K562 (cell line): ENCODE data around the gene IL17RC. TPM values are rescaled to one million over a fixed set of nuclear protein-coding genes. Genes with fewer than 3 reads are reported as not detected.

Experiments used
- BRD9 ChIP-seq: fragments of 450-650 bp; IDR thresholded peaks from 2 replicates; pipeline ENCODE4 v1.6.1; 2018; ENCODE audit warnings: low read depth; ENCODE audit not compliant: partially characterized antibody
- ELK3 ChIP-seq: fragments of 450-650 bp; formaldehyde crosslinking; IDR thresholded peaks from 2 replicates; pipeline ENCODE4 v1.4.0; 2020; ENCODE audit warnings: mild to moderate bottlenecking
- ETS1 ChIP-seq: conservative IDR thresholded peaks from 2 replicates; pipeline ENCODE4 v1.6.1; 2011; ENCODE audit warnings: low read depth, mild to moderate bottlenecking, low read length; ENCODE audit not compliant: control insufficient read depth
- FOXK1 ChIP-seq: sonication (generic); formaldehyde crosslinking; IDR thresholded peaks from 2 replicates; pipeline ENCODE4 v1.8.0; 2022; ENCODE audit warnings: missing genetic modification reagents, mild to moderate bottlenecking, borderline replicate concordance
- GTF2E2 ChIP-seq: fragments of 200-800 bp; sonication (Bioruptor generic); IDR thresholded peaks from 2 replicates; pipeline ENCODE4 v1.6.1; 2016; ENCODE audit warnings: missing genetic modification characterization, missing compliant biosample characterization
- HDAC2 ChIP-seq: fragments of 450-650 bp; IDR thresholded peaks from 2 replicates; pipeline ENCODE4 v1.6.1; 2016; ENCODE audit warnings: mild to moderate bottlenecking
- NFRKB ChIP-seq: fragments of 450-650 bp; IDR thresholded peaks from 2 replicates; pipeline ENCODE4 v1.6.1; 2016; ENCODE audit warnings: low read depth
- NR3C1 ChIP-seq: sonication (generic); formaldehyde crosslinking; IDR thresholded peaks from 2 replicates; pipeline ENCODE4 v1.8.1; 2022; ENCODE audit warnings: missing genetic modification reagents
- PTTG1 ChIP-seq: fragments of 450-650 bp; IDR thresholded peaks from 2 replicates; pipeline ENCODE4 v1.6.1; 2016; ENCODE audit warnings: low read depth, mild to moderate bottlenecking, missing genetic modification characterization, missing compliant biosample characterization
- RBM14 ChIP-seq: fragments of 200-400 bp; formaldehyde crosslinking; IDR thresholded peaks from 2 replicates; pipeline ENCODE4 v1.6.1; 2018; ENCODE audit warnings: low read depth, mild to moderate bottlenecking, low read length, moderate library complexity, borderline replicate concordance; ENCODE audit not compliant: insufficient read depth
- STAT5B ChIP-seq: fragments of 250-450 bp; sonication (Bioruptor Pico); IDR thresholded peaks from 2 replicates; pipeline ENCODE4 v1.8.0; 2021; ENCODE audit warnings: mild to moderate bottlenecking, inconsistent platforms
- TARDBP ChIP-seq: fragments of 450-650 bp; IDR thresholded peaks from 2 replicates; pipeline ENCODE4 v1.6.1; 2016
- TEAD1 ChIP-seq, 2 experiments: fragments of 450-650 bp in 1 of 2; sonication (generic) in 1 of 2; formaldehyde crosslinking; IDR thresholded peaks; 2 replicates each; pipeline versions ENCODE4 v1.4.0 to v1.8.0; 2020 to 2022; ENCODE audit warnings: mild to moderate bottlenecking in 2 of 2, missing genetic modification reagents in 1 of 2
- UBTF ChIP-seq, 2 experiments: IDR thresholded peaks; 2 replicates each; pipeline ENCODE4 v1.6.1; 2012; ENCODE audit warnings: improper control_type of control experiment in 2 of 2, low read depth in 2 of 2, low read length in 2 of 2, borderline replicate concordance in 1 of 2
- YBX1 ChIP-seq: fragments of 450-650 bp; IDR thresholded peaks from 2 replicates; pipeline ENCODE4 v1.7.1; 2016; ENCODE audit warnings: mild to moderate bottlenecking
- ZBTB33 ChIP-seq: sonication (generic); formaldehyde crosslinking; IDR thresholded peaks from 2 replicates; pipeline ENCODE4 v1.8.1; 2023; ENCODE audit warnings: mild to moderate bottlenecking, missing genetic modification reagents
- ZNF785 ChIP-seq: fragments of 250-450 bp; sonication (Bioruptor Pico); IDR thresholded peaks from 2 replicates; pipeline ENCODE4 v1.4.0; 2020; ENCODE audit warnings: mild to moderate bottlenecking
- polyA plus RNA-seq, 8 experiments: library from polyadenylated mRNA; depleted of rRNA in 4 of 8; stranded (reverse) in 5 of 8; unstranded in 3 of 8; fragments of >200 nt; fragmentation: Nextera tagmentation in 2 of 8; fragmentation: Illumina TruSeq in 1 of 8; extraction: Ambion mirVana in 2 of 8; extraction: Trizol in 1 of 8; gene quantifications; 2 replicates each; pipeline versions ENCODE4 v1.2.1 to v1.2.3, GENCODE V29; 2011 to 2014; ENCODE audit warnings: inconsistent platforms in 1 of 8, missing spikeins in 1 of 8
- total RNA-seq, 7 experiments: library from RNA; depleted of rRNA in 6 of 7; stranded (reverse); fragments of >200 nt in 6 of 7; fragmentation: Illumina TruSeq in 2 of 7; extraction: Trizol in 2 of 7; gene quantifications; 2 replicates each; pipeline versions ENCODE4 v1.2.1 to v1.2.3, GENCODE V29; 2011 to 2021; ENCODE audit warnings: low replicate concordance in 1 of 7

IL17RC gene
- total and polyA plus RNA-seq, 9 of the 15 experiments (the other 6 are each of a cell fraction or from before 2014, with no cell fraction given), result 0.15 to 11.4 (median 7.1) TPM; not detected in 1

- TF ChIP-seq ZBTB33 (CRISPR knock-in tag) (peak; percentile 73), STAT5B (no peak), ELK3 (CRISPR knock-in tag) (no peak), TEAD1 (CRISPR knock-in tag; IDR thresholded peaks at IDR 0.05) (peak in 1 of 2 experiments; percentile 47; a peak in 1 of 4 replicates), HDAC2 (peak; percentile 42; the same call in 1 of the 2 replicates), UBTF (IDR thresholded peaks at IDR 0.05; ENCODE audit: borderline replicate concordance in 1 of 2, low read depth in 2 of 2, low read length in 2 of 2) (peak; percentile 23 to 66; a peak in 2 of 4 replicates), ETS1 (peak; percentile 83; the same call in 1 of the 2 replicates), YBX1 (no peak), GTF2E2 (tag) (no peak), ZNF785 (CRISPR knock-in tag) (no peak), NFRKB (0 out of 2 replicates have a peak, but pooled peaks have one; percentile 35), NR3C1 (CRISPR knock-in tag) (no peak; the same call in 1 of the 2 replicates), PTTG1 (tag) (no peak), FOXK1 (CRISPR knock-in tag) (0 out of 2 replicates have a peak, but pooled peaks have one; percentile 65), TARDBP (peak; percentile 68; the same call in 1 of the 2 replicates), RBM14 (0 out of 2 replicates have a peak, but pooled peaks have one; percentile 3), BRD9 (peak; percentile 68)
Measured at GRCh38 chr3:9932843-9933560, 16.1 kb downstream of the IL17RC start (continued).
